Colonic mucosa (tissue), 4 donors: ENCODE measurements around the gene NPB. TPM values are rescaled to one million over a fixed set of nuclear protein-coding genes. Genes with fewer than 3 reads are reported as not detected.
A peak's percentile ranks its signal among the peaks of the same experiment; 100 is the strongest.
"Not testable (repeated sequence)": the region's sequence is repeated elsewhere in the genome, so short reads cannot be mapped to it uniquely, and the experiment has no call there.

Experiments used
- DNase-seq: peaks from one replicate; pipeline ENCODE4 v3.0.0-alpha.2; 2020
- H3K27ac ChIP-seq: fragments of 200-600 bp; one replicate; pipeline ENCODE4 v1.8.0; 2021
- H3K27me3 ChIP-seq: fragments of 200-600 bp; one replicate; pipeline ENCODE4 v1.8.0; 2021
- H3K36me3 ChIP-seq: fragments of 200-600 bp; one replicate; pipeline ENCODE4 v1.8.0; 2021
- H3K4me1 ChIP-seq: fragments of 200-600 bp; one replicate; pipeline ENCODE4 v1.8.0; 2021; ENCODE audit warnings: mild to moderate bottlenecking
- H3K4me3 ChIP-seq: fragments of 200-600 bp; one replicate; pipeline ENCODE4 v1.8.0; 2021
- H3K9ac ChIP-seq, 2 donors: one replicate each; pipeline ENCODE4 v1.7.0; 2013; ENCODE audit warnings: control low read depth in 2 of 2, low read depth in 2 of 2, low read length in 2 of 2
- H3K9me3 ChIP-seq: fragments of 200-600 bp; one replicate; pipeline ENCODE4 v1.8.0; 2021
- CTCF ChIP-seq: fragments of 200-600 bp; IDR thresholded peaks from one replicate; pipeline ENCODE4 v1.8.0; 2022; ENCODE audit warnings: antibody characterized with exemption, mild to moderate bottlenecking
- intact Hi-C: fragments of 100-400 bp; cut with DNase I; formaldehyde crosslinking; loops from one replicate; pipeline ENCODE4 v1.14.1; 2022
- total RNA-seq, 2 donors: library from RNA; stranded (reverse); fragmentation: NEBNext Ultra II Directional in 1 of 2; extraction: Animal tissue kit (Norgen Biotek cat#: 25700) in 1 of 2; gene quantifications; one replicate each; pipeline ENCODE4 v1.2.1, GENCODE V29; 2021
- donor health status: healthy.
- donor health status: DM: no; HTN: no; CAD: no.
- donor health status: DM: no; HTN: no; CAD: no.

The NPB gene
- total RNA-seq, 2 donors from 2014 or later: 0.22 TPM; not detected in 1

- Histone ChIP-seq H3K9me3 (no peaks in the 10 kb centered on the region), H3K27me3 (no peaks in the 10 kb centered on the region), H3K4me1 (peaks cover 13% of the 10 kb centered on the region), H3K27ac (no peak overlapping the region), H3K4me3 (no peak overlapping the region), H3K36me3 (peaks cover 13% of the 10 kb centered on the region), H3K9ac (no peak overlapping the region)
- no peak for DNase-seq
- no peak for TF ChIP-seq CTCF
- intact Hi-C loops: no loop called here
These were observed 12.2 kb downstream of the NPB start for GRCh38 chr17:81914103-81914850.

GRCh38 chr17:81915331-81915730 is 13.3 kb downstream of the NPB start:
- no peak for TF ChIP-seq CTCF

DNA sequence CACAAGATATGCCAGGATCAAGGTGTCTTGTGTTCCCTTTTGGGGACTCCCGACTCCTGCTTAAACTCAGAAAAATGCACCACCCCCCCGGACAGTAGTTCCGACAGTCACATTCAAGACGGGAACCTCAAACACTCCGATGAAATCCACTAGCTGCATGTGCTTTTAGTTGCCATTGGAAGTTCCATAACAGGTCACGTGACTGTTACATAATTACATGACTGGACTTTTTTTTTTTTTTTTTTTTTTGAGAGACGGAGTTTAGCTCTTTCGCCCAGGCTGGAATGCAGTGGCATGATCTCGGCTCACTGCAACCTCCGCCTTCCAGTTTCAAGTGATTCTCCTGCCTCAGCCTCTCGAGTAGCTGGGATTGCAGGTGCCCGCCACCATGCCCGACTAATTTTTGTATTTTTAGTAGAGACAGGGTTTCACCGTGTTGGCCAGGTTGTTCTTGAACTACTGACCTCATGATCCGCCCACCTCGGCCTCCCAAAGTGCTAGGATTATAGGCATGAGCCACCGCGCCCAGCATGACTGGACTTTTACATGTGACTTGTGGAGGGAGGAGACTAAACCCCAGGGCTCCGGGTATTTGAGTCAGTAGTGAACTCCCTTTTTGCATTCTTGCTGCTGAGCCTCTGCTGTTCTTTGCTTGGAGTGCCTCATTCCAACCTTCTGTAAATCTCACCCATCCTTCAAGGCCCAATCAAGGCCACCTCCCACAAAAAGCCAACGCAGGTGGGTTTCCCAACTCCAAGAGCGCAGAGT is 14.4 kb downstream of the NPB start:
- peak overlapping the region; percentile 79 to 90 for H3K9ac ChIP-seq
- peak overlapping the region; percentile 86 for H3K4me3 ChIP-seq
- peaks cover 13% of the 10 kb centered on the region for H3K36me3 ChIP-seq
- no peak for TF ChIP-seq CTCF
- no peaks in the 10 kb centered on the region for H3K9me3 ChIP-seq
- peak; percentile 75 for DNase-seq
- H3K27me3 ChIP-seq: no peaks in the 10 kb centered on the region
- peak overlapping the region; percentile 57 for H3K27ac ChIP-seq
- H3K4me1 ChIP-seq: peaks cover 20% of the 10 kb centered on the region
- intact Hi-C loops: no loop called here

More at GRCh38 chr17:81915331-81915730, 13.3 kb downstream of the NPB start:
- Histone ChIP-seq H3K4me1 (peaks cover 20% of the 10 kb centered on the region), H3K27ac (no peak overlapping the region), H3K4me3 (no peak overlapping the region), H3K27me3 (no peaks in the 10 kb centered on the region), H3K36me3 (peaks cover 13% of the 10 kb centered on the region), H3K9ac (no peak overlapping the region), H3K9me3 (no peaks in the 10 kb centered on the region)
- intact Hi-C loops: no loop called here
- DNase-seq: no peak

- intact Hi-C loops: no loop called here
- Histone ChIP-seq H3K27ac (peak within 1 kb of the TSS; percentile 88), H3K36me3 (peaks cover 13% of the 10 kb centered on the region), H3K9ac (peak within 1 kb of the TSS; percentile 79 to 90), H3K4me3 (peak within 1 kb of the TSS; percentile 86), H3K9me3 (no peaks in the 10 kb centered on the region), H3K4me1 (peaks cover 20% of the 10 kb centered on the region), H3K27me3 (no peaks in the 10 kb centered on the region)
- no peak for TF ChIP-seq CTCF
- peak; percentile 79 for DNase-seq
These were observed 15.7 kb downstream of the NPB start, which contains the start of gene SIRT7 for GRCh38 chr17:81917565-81918332. TSS of gene SIRT7 (minus strand) at chr17:81918176. CDS start at chr17:81918131, 45 bp downstream.

GRCh38 chr17:81918333-81918669 is 16.3 kb downstream of the NPB start:
- Histone ChIP-seq H3K4me1 (peaks cover 20% of the 10 kb centered on the region), H3K9ac (peak overlapping the region in 1 of 2 donors; percentile 71), H3K36me3 (peaks cover 12% of the 10 kb centered on the region), H3K27ac (peak overlapping the region; percentile 88), H3K4me3 (peak overlapping the region; percentile 86)
- H3K27me3 ChIP-seq, DNase-seq, H3K9me3 ChIP-seq, intact Hi-C loops: not testable (repeated sequence)
